Prostate gland (tissue), 2 donors: ENCODE measurements around the gene CPM.

ENCODE experiments used
- POLR2A ChIP-seq: fragments of 450-650 bp; IDR thresholded peaks from one replicate; pipeline ENCODE4 v1.6.1; 2016; ENCODE audit warnings: antibody characterized with exemption, mild to moderate bottlenecking
- POLR2AphosphoS5 ChIP-seq: sonication (generic); formaldehyde crosslinking; IDR thresholded peaks from one replicate; pipeline ENCODE4 v1.6.1; 2017; ENCODE audit warnings: antibody characterized with exemption
- TF ChIP-seq, protein P1 (sequence below), 4 experiments: fragments of 200-600 bp in 2 of 4; fragments of 450-650 bp in 2 of 4; sonication (generic) in 2 of 4; IDR thresholded peaks; 1 replicate in 3 of 4; 2 replicates in 1 of 4; pipeline ENCODE4 v1.5.1; 2016 to 2019; ENCODE audit warnings: antibody characterized with exemption in 4 of 4, mild to moderate bottlenecking in 2 of 4, moderate library complexity in 2 of 4

GRCh38 chr12:68803948-68804656, 128.9 kb downstream of the CPM start:
- TF ChIP-seq POLR2A (no peak), POLR2AphosphoS5 (no peak)
- TF ChIP-seq, protein P1, sequence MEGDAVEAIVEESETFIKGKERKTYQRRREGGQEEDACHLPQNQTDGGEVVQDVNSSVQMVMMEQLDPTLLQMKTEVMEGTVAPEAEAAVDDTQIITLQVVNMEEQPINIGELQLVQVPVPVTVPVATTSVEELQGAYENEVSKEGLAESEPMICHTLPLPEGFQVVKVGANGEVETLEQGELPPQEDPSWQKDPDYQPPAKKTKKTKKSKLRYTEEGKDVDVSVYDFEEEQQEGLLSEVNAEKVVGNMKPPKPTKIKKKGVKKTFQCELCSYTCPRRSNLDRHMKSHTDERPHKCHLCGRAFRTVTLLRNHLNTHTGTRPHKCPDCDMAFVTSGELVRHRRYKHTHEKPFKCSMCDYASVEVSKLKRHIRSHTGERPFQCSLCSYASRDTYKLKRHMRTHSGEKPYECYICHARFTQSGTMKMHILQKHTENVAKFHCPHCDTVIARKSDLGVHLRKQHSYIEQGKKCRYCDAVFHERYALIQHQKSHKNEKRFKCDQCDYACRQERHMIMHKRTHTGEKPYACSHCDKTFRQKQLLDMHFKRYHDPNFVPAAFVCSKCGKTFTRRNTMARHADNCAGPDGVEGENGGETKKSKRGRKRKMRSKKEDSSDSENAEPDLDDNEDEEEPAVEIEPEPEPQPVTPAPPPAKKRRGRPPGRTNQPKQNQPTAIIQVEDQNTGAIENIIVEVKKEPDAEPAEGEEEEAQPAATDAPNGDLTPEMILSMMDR (IDR thresholded peaks at IDR 0.05): no peak
